Measurements from ENCODE around the gene SMARCAL1. TPM values are rescaled to one million over a fixed set of nuclear protein-coding genes. Genes with fewer than 3 reads are reported as not detected.

The SMARCAL1 gene
- total and polyA plus RNA-seq, 2 of the 4 experiments (the other 2 are of a cell fraction): 13.6 to 21.0 TPM

DNA sequence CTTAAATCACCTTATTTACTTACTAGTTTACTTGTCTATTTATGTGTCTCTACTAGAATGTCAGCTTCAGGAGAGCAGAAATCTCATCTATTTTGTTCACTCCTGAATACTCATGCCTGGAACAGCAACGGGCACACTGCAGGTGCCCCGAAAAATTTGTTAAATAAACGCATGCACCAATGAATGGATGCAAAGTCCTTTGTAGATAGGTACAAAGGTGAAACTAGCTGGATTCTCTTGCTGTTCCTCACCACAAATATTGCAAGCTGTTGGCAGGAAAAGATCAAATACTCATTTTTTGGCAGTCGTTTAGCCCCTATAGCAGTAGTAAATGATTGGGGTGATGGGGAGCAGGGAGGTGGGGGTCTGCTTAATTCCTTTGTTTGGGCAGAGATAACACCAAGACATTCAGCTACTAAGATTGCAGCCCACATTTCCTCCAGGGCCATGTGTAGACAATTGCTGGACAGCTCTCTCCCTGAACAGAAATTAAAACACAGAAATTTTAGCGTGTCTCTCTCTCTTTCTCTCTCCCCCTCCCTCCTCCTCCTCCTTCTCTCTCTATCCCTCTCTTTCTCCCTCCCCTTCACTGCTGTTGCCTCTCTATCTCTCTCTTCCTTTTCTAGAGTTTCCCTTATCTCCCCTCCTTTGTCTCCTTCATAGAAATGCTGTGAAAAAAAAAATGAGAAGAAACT is 45.4 kb upstream of the SMARCAL1 start:
- H3K4me1 ChIP-seq (ENCODE audit: control insufficient read depth, insufficient read depth, low read length): peaks cover 9% of the 10 kb centered on the region
- H3K27ac ChIP-seq (ENCODE audit: insufficient read depth, low read length): no peak overlapping the region
- no peaks in the 10 kb centered on the region for H3K36me3 ChIP-seq (ENCODE audit: control insufficient read depth, insufficient read depth, low read length)
- CTCF ChIA-PET: no interaction called here
- H3K23ac ChIP-seq (ENCODE audit: low read depth, low read length): no peak overlapping the region
- peak overlapping the region; percentile 53 for H3K4me2 ChIP-seq (ENCODE audit: low read depth, low read length)
- no peak overlapping the region for H2BK20ac ChIP-seq (ENCODE audit: low read depth, low read length)
- no peak overlapping the region for H3K18ac ChIP-seq (ENCODE audit: low read depth, low read length)
- peaks cover 30% of the 10 kb centered on the region; the same call in 1 of the 2 replicates for H4K20me1 ChIP-seq (ENCODE audit: insufficient read depth, low read length)
- no peak overlapping the region for H4K91ac ChIP-seq (ENCODE audit: insufficient read depth, low read depth, low read length)
- H3K9me3 ChIP-seq (ENCODE audit: control insufficient read depth, insufficient read depth, low read length): no peaks in the 10 kb centered on the region
- no peak overlapping the region for H2AK9ac ChIP-seq (replicated peaks; ENCODE audit: low read depth, low read length, poor library complexity)
- no CpG with 5 or more reads among the region's 5 CpGs for WGBS, 2 experiments (ENCODE audit: extremely low coverage in 2 of 2, insufficient read length in 1 of 2)
- intact Hi-C loops (cut with micrococcal nuclease) (no loop called here), dilution Hi-C loops (cut with HindIII; ENCODE audit: low sequenced_read_pairs, unreplicated experiment) (no loop called here), in situ Hi-C loops (cut with MboI; ENCODE audit: low sequenced_read_pairs) (no loop called here)
- ATAC-seq (ENCODE audit: low read depth): no peak
- H3K27me3 ChIP-seq (ENCODE audit: control insufficient read depth, insufficient read depth, low read length): no peaks in the 10 kb centered on the region
- H3K56ac ChIP-seq (ENCODE audit: extremely low read depth, insufficient read depth, low read length): no peak overlapping the region
- no peak overlapping the region for H2BK5ac ChIP-seq (ENCODE audit: low read depth, low read length, poor library complexity, severe bottlenecking)
- no peak overlapping the region for H3K4ac ChIP-seq (ENCODE audit: low read depth, low read length)
- no peak overlapping the region for H3K4me3 ChIP-seq (ENCODE audit: insufficient read depth, low read depth, low read length)
- H3K79me1 ChIP-seq (ENCODE audit: low read depth in 1 of 2, low read length in 2 of 2): peaks cover 35 to 86% of the 10 kb centered on the region in 2 experiments
- no peak overlapping the region for H2AFZ ChIP-seq (replicated peaks; ENCODE audit: low read length, poor library complexity)
- no peak overlapping the region for H2AK5ac ChIP-seq (ENCODE audit: low read depth, low read length)
- H3K9me1 ChIP-seq (ENCODE audit: insufficient read depth, low read length): peaks cover 22% of the 10 kb centered on the region; the same call in 1 of the 2 replicates
- no peak overlapping the region for H4K5ac ChIP-seq (ENCODE audit: low read depth, low read length)
- H4K8ac ChIP-seq (ENCODE audit: low read depth in 2 of 2, low read length in 2 of 2): no peak overlapping the region
- H3K14ac ChIP-seq (replicated peaks; ENCODE audit: low read depth, low read length): no peak overlapping the region
- peak; percentile 40 for DNase-seq
- H2BK120ac ChIP-seq (ENCODE audit: low read depth, low read length): no peak overlapping the region
- no peak overlapping the region for H3K9ac ChIP-seq (ENCODE audit: low read depth, low read length)
- POLR2A ChIA-PET (ENCODE audit: unreplicated experiment): no interaction called here
- H2BK15ac ChIP-seq (ENCODE audit: low read depth, low read length): no peak overlapping the region
- no TSS peak for BruUV-seq (replicated peaks)
- TF ChIP-seq MAZ (IDR thresholded peaks at IDR 0.05; ENCODE audit: borderline replicate concordance, low read depth, low read length) (0 out of 2 replicates have a peak, but pooled peaks have one; percentile 14), MAFK (IDR thresholded peaks at IDR 0.05; ENCODE audit: low read depth, low read length) (no peak), MXI1 (IDR thresholded peaks at IDR 0.05; ENCODE audit: borderline replicate concordance, low read depth, low read length) (peak; percentile 97), RCOR1 (IDR thresholded peaks at IDR 0.05; ENCODE audit: insufficient replicate concordance, low read length) (peak; percentile 12)

Measured in IMR-90 (cell line).